ENCODE measurements around the gene YIPF1. TPM values are rescaled to one million over a fixed set of nuclear protein-coding genes. Genes with fewer than 3 reads are reported as not detected.

Gene YIPF1
- total RNA-seq, 1 donor from 2014 or later = 26.3 TPM

DNA sequence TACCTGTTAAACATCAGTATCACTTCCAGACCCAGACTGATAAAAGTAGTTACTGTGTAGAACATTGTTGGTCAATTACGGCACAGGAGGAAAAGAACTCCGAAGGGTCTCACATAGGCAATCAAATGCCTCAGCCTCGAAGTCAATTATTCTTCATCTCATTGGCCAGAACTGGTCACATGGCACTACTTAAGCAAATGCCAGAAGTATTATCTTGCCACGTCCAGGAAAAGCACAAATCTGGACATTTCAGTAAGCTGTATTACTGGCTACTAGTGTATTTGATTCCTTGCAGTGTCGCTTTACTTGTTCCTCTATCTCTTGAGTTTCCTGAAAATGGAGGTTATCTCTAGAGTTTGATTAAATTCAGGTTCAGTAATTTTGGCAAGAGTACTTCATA, 28.7 kb upstream of the YIPF1 start:
- Mint-ChIP-seq H3K4me1 (ENCODE audit: unreplicated experiment) (no peaks in the 10 kb centered on the region), H3K27ac (ENCODE audit: unreplicated experiment) (no peak overlapping the region), H3K36me3 (ENCODE audit: low read depth, unreplicated experiment) (peaks cover 12% of the 10 kb centered on the region), H3K4me3 (ENCODE audit: unreplicated experiment) (no peak overlapping the region), H3K27me3 (ENCODE audit: unreplicated experiment) (no peaks in the 10 kb centered on the region), H3K9me3 (ENCODE audit: unreplicated experiment) (no peaks in the 10 kb centered on the region)
- no peak for DNase-seq (ENCODE audit: low spot score)
- TF ChIP-seq CTCF (IDR thresholded peaks at IDR 0.05; ENCODE audit: unreplicated experiment) = no peak

- no peak for TF ChIP-seq CTCF (IDR thresholded peaks at IDR 0.05; ENCODE audit: unreplicated experiment)
- Mint-ChIP-seq H3K9me3 (ENCODE audit: unreplicated experiment) (no peaks in the 10 kb centered on the region), H3K27ac (ENCODE audit: unreplicated experiment) (no peak overlapping the region), H3K4me1 (ENCODE audit: unreplicated experiment) (no peaks in the 10 kb centered on the region), H3K36me3 (ENCODE audit: low read depth, unreplicated experiment) (no peaks in the 10 kb centered on the region), H3K4me3 (ENCODE audit: unreplicated experiment) (no peak overlapping the region), H3K27me3 (ENCODE audit: unreplicated experiment) (peaks cover 2% of the 10 kb centered on the region)
- DNase-seq (ENCODE audit: low spot score) = no peak
These were observed 23.9 kb upstream of the YIPF1 start for GRCh38 chr1:53913352-53914033.

DNA sequence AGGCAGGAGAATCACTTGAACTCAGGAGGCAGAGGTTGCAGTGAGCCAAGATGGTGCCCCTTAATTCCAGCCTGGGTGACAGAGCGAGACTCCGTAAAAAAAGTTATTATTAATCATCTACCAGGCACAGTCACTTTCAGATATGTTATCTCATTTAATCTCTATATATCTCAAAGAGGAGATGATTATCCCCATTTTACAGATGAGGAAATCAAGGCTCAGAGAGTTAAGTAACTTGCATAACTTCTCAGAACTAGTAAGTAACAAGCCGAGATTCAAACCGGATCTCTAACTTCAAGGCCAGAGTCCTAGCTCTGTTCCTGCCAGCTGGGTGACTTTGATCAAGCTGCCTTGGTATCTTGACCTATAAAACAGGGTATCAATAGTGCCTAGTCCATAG, 21.8 kb upstream of the YIPF1 start:
- Mint-ChIP-seq H3K27me3 (ENCODE audit: unreplicated experiment) (peaks cover 3% of the 10 kb centered on the region), H3K4me3 (ENCODE audit: unreplicated experiment) (no peak overlapping the region), H3K36me3 (ENCODE audit: low read depth, unreplicated experiment) (no peaks in the 10 kb centered on the region), H3K27ac (ENCODE audit: unreplicated experiment) (no peak overlapping the region), H3K4me1 (ENCODE audit: unreplicated experiment) (no peaks in the 10 kb centered on the region), H3K9me3 (ENCODE audit: unreplicated experiment) (no peaks in the 10 kb centered on the region)
- DNase-seq (ENCODE audit: low spot score) = no peak
- no peak for TF ChIP-seq CTCF (IDR thresholded peaks at IDR 0.05; ENCODE audit: unreplicated experiment)

DNA sequence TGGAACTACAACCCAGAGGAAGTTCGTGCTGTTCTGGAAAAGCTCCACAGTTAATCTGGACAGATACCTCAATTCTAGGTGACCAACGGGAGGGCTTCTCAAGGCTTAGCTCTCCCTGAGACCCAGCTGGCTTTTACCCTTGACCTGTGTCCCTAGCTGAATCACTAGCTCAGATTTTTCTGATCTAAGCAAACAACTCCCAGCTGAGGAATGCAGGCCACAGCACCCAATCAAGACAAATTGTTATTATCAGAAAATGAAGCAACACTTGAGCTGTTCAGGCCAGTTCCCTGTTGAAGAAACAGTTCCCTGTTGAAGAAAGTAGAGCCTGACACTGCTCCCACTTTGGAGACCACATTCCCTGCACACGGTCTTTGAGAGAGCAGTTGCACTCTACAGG, 20.3 kb upstream of the YIPF1 start:
- DNase-seq (ENCODE audit: low spot score) = no peak
- Mint-ChIP-seq H3K4me3 (ENCODE audit: unreplicated experiment) (no peak overlapping the region), H3K27ac (ENCODE audit: unreplicated experiment) (no peak overlapping the region), H3K9me3 (ENCODE audit: unreplicated experiment) (no peaks in the 10 kb centered on the region), H3K27me3 (ENCODE audit: unreplicated experiment) (peaks cover 6% of the 10 kb centered on the region), H3K4me1 (ENCODE audit: unreplicated experiment) (no peaks in the 10 kb centered on the region), H3K36me3 (ENCODE audit: low read depth, unreplicated experiment) (no peaks in the 10 kb centered on the region)
- no peak for TF ChIP-seq CTCF (IDR thresholded peaks at IDR 0.05; ENCODE audit: unreplicated experiment)

DNA sequence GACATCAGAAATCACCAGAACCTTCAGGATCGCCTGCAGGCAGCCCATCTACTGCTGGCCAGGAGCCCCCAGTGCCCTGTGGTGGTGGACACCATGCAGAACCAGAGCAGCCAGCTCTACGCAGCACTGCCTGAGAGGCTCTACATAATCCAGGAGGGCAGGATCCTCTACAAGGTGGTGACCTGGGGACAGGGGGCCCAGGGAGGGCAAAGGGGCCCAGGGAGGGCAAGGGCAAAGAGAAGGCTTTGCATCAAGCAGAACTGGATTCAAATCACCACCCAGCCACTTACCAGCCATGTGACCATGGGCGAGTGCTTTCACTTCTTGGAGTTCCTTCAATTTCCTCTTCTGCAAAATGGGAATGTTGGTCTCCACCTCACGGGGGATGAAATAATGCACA, 16.5 kb upstream of the YIPF1 start:
- no peak overlapping the region for H3K4me3 Mint-ChIP-seq (ENCODE audit: unreplicated experiment)
- no peaks in the 10 kb centered on the region for H3K9me3 Mint-ChIP-seq (ENCODE audit: unreplicated experiment)
- no peaks in the 10 kb centered on the region for H3K4me1 Mint-ChIP-seq (ENCODE audit: unreplicated experiment)
- TF ChIP-seq CTCF (IDR thresholded peaks at IDR 0.05; ENCODE audit: unreplicated experiment) = no peak
- no peaks in the 10 kb centered on the region for H3K36me3 Mint-ChIP-seq (ENCODE audit: low read depth, unreplicated experiment)
- no peak for DNase-seq (ENCODE audit: low spot score)
- H3K27ac Mint-ChIP-seq (ENCODE audit: unreplicated experiment) = no peak overlapping the region
- H3K27me3 Mint-ChIP-seq (ENCODE audit: unreplicated experiment) = peaks cover 6% of the 10 kb centered on the region
